Pancreas (tissue), 10 donors: Measurements from ENCODE around the gene SYCE1L. TPM values are rescaled to one million over a fixed set of nuclear protein-coding genes. Genes with fewer than 3 reads are reported as not detected.
"Not testable (repeated sequence)": the region's sequence is repeated elsewhere in the genome, so short reads cannot be mapped to it uniquely, and the experiment has no call there.

Experiments
- ATAC-seq, 4 donors: fragments of 200-7000 bp; cut with Tn5 transposase; one replicate each; pipeline versions ENCODE4 v1.8.0 to v1.9.1; 2020; ENCODE audit warnings: mild to moderate bottlenecking in 4 of 4, moderate library complexity in 4 of 4
- DNase-seq, 6 donors: peaks; one replicate each; pipeline ENCODE4 v3.0.0-alpha.2; 2020
- FAIRE-seq: peaks from 2 replicates; lab custom pipeline; 2012; peaks lifted over from hg19 to GRCh38; lab: Jason Lieb, UNC
- H3K27ac ChIP-seq, 4 donors: fragments of 200-600 bp; sonication (generic); 1 replicate in 3 of 4; 2 replicates in 1 of 4; pipeline versions ENCODE4 v1.5.0 to v1.8.0; 2020
- H3K27me3 ChIP-seq, 4 donors: fragments of 200-600 bp; one replicate each; pipeline ENCODE4 v1.8.0; 2021
- H3K36me3 ChIP-seq, 3 donors: fragments of 200-600 bp; sonication (generic) in 1 of 3; one replicate each; pipeline versions ENCODE4 v1.5.0 to v1.8.0; 2020 to 2021
- H3K4me1 ChIP-seq, 3 donors: fragments of 200-600 bp; one replicate each; pipeline ENCODE4 v1.8.0; 2021
- H3K4me3 ChIP-seq, 4 donors: fragments of 200-600 bp; sonication (generic) in 2 of 4; one replicate each; pipeline versions ENCODE4 v1.5.0 to v1.8.0; 2020 to 2021
- H3K9me3 ChIP-seq, 4 donors: fragments of 200-600 bp; one replicate each; pipeline ENCODE4 v1.8.0; 2021
- WGBS, 2 donors: extraction: QIAGEN DNeasy Blood & Tissue Kit; methylation state at CpG; one replicate each; pipeline ENCODE4 v1.1.7; 2013; 5-methylcytosine and 5-hydroxymethylcytosine counted together
- intact Hi-C, 3 donors: fragments of 100-400 bp; cut with DNase I; formaldehyde crosslinking; loops; one replicate each; pipeline versions ENCODE4 v1.11.1 to v1.14.2; 2022
- polyA plus RNA-seq, 2 donors: library from polyadenylated mRNA; stranded (reverse); fragments of 200-250 nt; gene quantifications; one replicate each; pipeline ENCODE4 v1.2.3, GENCODE V29; 2013
- total RNA-seq, 6 donors: library from RNA; stranded (reverse); fragmentation: NEBNext Ultra II Directional in 4 of 6; extraction: Animal tissue kit (Norgen Biotek cat#: 25700) in 4 of 6; gene quantifications; one replicate each; pipeline versions ENCODE4 v1.2.1 to v1.2.4, GENCODE V29; 2021 to 2023
- TF ChIP-seq, protein P1 (sequence below), 4 donors: fragments of 200-600 bp; sonication (generic) in 3 of 4; IDR thresholded peaks; one replicate each; pipeline versions ENCODE4 v1.5.0 to v1.8.0; 2021; ENCODE audit warnings: antibody characterized with exemption in 4 of 4
- donor health status: healthy with polysubstance abuse.
- donor health status: DM: no; HTN: no; CAD: no; lungs with moderate emphysema.
- donor health status: DM: no; HTN: no; CAD: no.
- donor health status: control.
- donor health status: control.
- donor health status: Bipolar disorder and iron deficiency.
- donor health status: DM: yes; HTN: yes; CAD: no.
- donor health status: DM: no; HTN: no; CAD: no.
- donor health status: DM: no; HTN: no; CAD: no.
- donor health status: DM: yes; HTN: yes; CAD: no.

Gene SYCE1L, protein sequence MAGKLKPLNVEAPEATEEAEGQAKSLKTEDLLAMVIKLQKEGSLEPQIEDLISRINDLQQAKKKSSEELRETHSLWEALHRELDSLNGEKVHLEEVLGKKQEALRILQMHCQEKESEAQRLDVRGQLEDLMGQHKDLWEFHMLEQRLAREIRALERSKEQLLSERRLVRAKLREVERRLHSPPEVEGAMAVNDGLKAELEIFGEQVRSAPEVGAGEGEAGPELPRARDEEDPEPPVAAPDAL
- 1 to 10 TPM in 5 of 6 donors, under 1 TPM in 1; 0.52 to 3.6 (median 3.1) TPM for total RNA-seq
- polyA plus RNA-seq = 1 to 10 TPM; 4.3 to 8.2 TPM

DNA sequence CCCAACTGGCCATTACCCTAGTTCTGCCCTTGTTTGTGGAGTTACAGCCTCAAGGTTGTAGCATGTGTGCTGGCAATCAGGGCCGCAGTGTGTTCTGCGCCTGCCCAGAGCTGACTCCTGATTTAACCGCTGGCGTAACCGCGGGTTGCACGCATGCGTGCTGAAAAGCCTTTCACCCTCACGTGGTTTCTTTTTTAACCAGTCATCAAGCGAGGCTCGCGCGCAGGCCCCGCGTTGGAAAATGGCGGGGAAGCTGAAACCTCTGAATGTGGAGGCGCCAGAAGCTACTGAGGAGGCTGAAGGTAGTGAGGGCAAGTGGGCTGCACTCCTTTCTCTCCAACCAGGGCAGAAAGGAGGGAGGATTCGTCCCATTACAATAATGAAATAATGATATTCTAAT lies at the start of gene SYCE1L:
Gene SYCE1L, plus strand, starts transcription at position 198 of the 400 bp plus-strand sequence. Its CDS starts 44 bp downstream, at position 242.
- Histone ChIP-seq H3K4me1 (no peaks in the 10 kb centered on the region), H3K36me3 (peaks cover 0 to 40% (median 12%) of the 10 kb centered on the region in 3 donors), H3K4me3 (no peak within 1 kb of the TSS), H3K9me3 (no peaks in the 10 kb centered on the region), H3K27me3 (no peaks in the 10 kb centered on the region), H3K27ac (no peak within 1 kb of the TSS)
- DNase-seq (no peak), ATAC-seq (no peak), FAIRE-seq (no peak)
- intact Hi-C loops = no loop called here
- 94 to 97% methylated on average over 18 of the region's 18 CpGs for WGBS, 2 donors
- TF ChIP-seq, protein P1, sequence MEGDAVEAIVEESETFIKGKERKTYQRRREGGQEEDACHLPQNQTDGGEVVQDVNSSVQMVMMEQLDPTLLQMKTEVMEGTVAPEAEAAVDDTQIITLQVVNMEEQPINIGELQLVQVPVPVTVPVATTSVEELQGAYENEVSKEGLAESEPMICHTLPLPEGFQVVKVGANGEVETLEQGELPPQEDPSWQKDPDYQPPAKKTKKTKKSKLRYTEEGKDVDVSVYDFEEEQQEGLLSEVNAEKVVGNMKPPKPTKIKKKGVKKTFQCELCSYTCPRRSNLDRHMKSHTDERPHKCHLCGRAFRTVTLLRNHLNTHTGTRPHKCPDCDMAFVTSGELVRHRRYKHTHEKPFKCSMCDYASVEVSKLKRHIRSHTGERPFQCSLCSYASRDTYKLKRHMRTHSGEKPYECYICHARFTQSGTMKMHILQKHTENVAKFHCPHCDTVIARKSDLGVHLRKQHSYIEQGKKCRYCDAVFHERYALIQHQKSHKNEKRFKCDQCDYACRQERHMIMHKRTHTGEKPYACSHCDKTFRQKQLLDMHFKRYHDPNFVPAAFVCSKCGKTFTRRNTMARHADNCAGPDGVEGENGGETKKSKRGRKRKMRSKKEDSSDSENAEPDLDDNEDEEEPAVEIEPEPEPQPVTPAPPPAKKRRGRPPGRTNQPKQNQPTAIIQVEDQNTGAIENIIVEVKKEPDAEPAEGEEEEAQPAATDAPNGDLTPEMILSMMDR (IDR thresholded peaks at IDR 0.05) = no peak

DNA sequence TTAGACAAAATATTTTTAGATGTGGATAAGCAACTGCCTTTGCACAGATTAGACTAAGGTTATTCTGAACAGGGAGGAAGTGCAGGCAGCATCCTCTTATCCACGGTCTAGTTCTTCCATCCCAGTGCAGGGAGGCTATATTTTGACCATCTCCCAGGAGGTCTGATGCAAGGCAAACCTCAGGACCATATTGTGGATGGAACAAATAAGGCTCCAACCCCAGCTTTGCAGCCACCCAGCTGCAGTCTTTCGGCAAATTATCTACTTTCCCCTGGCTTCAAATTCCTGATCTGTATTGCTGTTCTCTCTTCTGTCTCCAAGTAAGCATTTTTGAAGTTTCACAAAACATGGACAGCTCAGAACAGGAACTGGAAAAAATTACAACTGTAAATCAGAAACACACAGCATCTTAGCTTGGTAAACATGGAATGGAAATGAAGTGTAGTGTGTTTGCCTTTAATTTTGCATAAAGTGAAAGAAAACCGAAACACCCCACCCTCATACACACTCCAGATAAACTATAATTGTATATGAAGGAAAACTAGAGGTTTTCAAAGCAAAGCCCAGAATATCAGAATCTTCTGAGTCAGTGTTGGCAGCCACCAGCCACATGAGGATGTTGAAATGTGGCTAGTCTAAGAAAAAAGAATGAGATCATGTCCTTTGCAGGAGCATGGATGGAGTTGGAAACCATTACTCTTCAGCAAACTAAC lies 41.7 kb upstream of the SYCE1L start:
- intact Hi-C loops = no loop called here
- no peak overlapping the region for H3K4me3 ChIP-seq
- H3K27me3 ChIP-seq = no peaks in the 10 kb centered on the region
- H3K27ac ChIP-seq = no peak overlapping the region
- H3K4me1 ChIP-seq = no peaks in the 10 kb centered on the region
- 38 to 52% methylated on average over 3 of the region's 3 CpGs for WGBS, 2 donors
- no peak for ATAC-seq
- H3K9me3 ChIP-seq = no peaks in the 10 kb centered on the region
- H3K36me3 ChIP-seq = no peaks in the 10 kb centered on the region
- TF ChIP-seq, protein P1 (IDR thresholded peaks at IDR 0.05) = no peak
- FAIRE-seq = no peak
- no peak for DNase-seq

DNA sequence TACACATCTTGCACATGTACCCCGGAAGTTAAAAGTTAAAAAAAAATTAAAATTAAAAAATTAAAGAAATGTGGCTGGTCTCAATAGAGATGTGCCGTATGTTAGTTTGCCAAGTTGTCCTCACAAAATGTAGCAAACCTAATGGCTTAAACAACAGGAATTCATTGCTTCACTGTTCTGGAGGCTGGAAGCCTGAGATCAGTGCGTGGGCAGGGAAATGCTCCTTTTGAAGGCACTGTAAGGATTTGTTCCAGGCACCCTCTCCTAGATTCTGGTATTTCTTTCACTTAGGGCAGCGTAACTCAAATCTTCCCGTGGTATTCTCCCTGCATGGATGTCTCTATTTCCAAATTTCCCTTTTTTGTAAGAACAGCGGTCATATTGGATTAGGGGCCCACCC lies 40.9 kb upstream of the SYCE1L start:
- ATAC-seq (no peak), FAIRE-seq (no peak), DNase-seq (no peak)
- Histone ChIP-seq H3K4me1 (no peaks in the 10 kb centered on the region), H3K27me3 (no peaks in the 10 kb centered on the region), H3K36me3 (no peaks in the 10 kb centered on the region), H3K27ac (no peak overlapping the region), H3K9me3 (no peaks in the 10 kb centered on the region), H3K4me3 (no peak overlapping the region)
- WGBS, 2 donors = 82 to 95% methylated on average over 6 of the region's 6 CpGs
- TF ChIP-seq, protein P1 (IDR thresholded peaks at IDR 0.05) = no peak
- intact Hi-C loops = no loop called here

DNA sequence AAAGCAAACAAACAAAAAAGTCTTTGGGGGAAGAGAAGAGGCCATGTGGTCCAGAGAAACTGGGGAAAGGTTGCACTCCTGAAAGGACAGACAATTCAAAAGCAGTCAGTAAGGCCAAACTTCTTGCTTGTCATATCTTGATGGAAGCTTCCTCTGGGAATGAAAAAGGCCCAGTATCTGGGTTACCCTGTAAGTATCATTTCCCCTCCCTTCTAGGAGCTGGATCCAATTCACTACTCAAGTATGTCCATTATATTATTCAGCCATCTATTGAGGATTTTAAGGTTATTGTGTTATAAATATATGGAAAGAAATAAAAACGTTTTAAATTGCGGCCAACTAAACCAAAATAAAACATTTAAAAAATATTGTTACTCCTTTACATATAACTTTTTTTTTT lies 34.2 kb upstream of the SYCE1L start:
- Histone ChIP-seq H3K9me3 (no peaks in the 10 kb centered on the region), H3K4me1 (no peaks in the 10 kb centered on the region), H3K27me3 (peaks cover 0 to 2% (median 0%) of the 10 kb centered on the region in 4 donors), H3K4me3 (no peak overlapping the region), H3K27ac (no peak overlapping the region), H3K36me3 (no peaks in the 10 kb centered on the region)
- intact Hi-C loops = loop anchor here in 2 of 3 donors (10.0 kb wide), 2 partner anchors 890 to 1370 kb away; partner anchors contain the start of gene CNTNAP4 (in 1 of the 2)
- WGBS, 2 donors = 67 to 77% methylated on average over 2 of the region's 2 CpGs
- FAIRE-seq (no peak), DNase-seq (no peak), ATAC-seq (no peak)
- TF ChIP-seq, protein P1 (IDR thresholded peaks at IDR 0.05) = no peak

DNA sequence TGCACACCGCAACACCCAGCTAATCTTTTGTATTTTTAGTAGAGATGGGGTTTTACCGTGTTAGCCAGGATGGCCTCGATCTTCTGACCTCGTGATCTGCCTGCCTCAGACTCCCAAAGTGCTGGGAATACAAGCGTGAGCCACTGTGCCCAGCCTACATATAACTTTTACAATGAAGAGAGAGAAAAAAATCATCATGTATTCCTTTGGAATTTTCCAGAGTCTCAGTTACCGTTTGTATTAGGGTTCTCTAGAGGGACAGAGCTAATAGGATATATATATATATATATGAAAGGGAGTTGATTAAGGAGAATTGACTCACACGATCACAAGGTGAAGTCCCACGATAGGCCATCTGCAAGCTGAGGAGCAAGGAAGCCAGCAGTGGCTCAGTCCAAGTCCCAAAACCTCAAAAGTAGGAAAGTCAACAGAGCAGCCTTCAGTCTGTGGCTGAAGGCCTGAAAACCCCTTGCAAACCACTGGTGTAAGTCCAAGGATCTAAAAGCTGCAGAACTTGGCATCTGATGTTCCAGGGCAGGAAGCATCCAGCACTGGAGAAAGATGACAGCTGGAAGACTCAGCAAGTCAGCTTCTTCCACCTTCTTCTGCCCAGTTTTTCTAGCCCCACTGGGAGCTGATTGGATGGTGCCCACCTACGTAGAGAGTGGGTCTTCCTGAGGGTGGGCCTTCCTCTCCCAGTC lies 33.5 kb upstream of the SYCE1L start:
- intact Hi-C loops = loop anchor here in 2 of 3 donors (10.0 kb wide), 2 partner anchors 891 to 1371 kb away; partner anchors contain the start of gene CNTNAP4 (in 1 of the 2)
- not testable (repeated sequence) for H3K27ac ChIP-seq, H3K4me3 ChIP-seq, ATAC-seq, FAIRE-seq, DNase-seq, H3K9me3 ChIP-seq, H3K4me1 ChIP-seq, H3K36me3 ChIP-seq, H3K27me3 ChIP-seq
- 76 to 85% methylated on average over 9 of the region's 9 CpGs for WGBS, 2 donors
